GM04503 (cell line): ENCODE measurements around the gene SPEM3.
"Not testable (repeated sequence)": the region's sequence is repeated elsewhere in the genome, so short reads cannot be mapped to it uniquely, and the experiment has no call there.

ENCODE experiments used
- DNase-seq: peaks from one replicate; pipeline ENCODE4 v3.0.0-alpha.2; 2012; ENCODE audit warnings: low read depth

Gene SPEM3

DNA sequence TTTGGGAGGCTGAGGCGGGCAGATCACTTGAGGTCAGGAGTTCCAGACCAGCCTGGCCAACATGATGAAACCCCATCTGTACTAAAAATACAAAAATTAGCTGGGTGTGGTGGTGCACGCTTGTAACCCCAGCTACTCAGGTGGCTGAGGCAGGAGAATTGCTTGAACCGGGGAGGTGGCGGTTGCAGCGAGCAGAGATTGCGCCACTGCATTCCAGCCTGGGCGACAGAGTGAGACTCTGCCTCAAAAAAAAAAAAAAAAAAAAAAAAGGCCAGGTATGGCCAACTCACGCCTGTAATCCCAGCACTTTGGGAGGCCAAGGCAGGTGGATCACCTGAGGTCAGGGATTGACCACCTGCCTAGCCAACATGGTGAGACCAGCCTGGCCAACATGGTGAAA, 46.1 kb downstream of the SPEM3 start:
- not testable (repeated sequence) for DNase-seq

DNA sequence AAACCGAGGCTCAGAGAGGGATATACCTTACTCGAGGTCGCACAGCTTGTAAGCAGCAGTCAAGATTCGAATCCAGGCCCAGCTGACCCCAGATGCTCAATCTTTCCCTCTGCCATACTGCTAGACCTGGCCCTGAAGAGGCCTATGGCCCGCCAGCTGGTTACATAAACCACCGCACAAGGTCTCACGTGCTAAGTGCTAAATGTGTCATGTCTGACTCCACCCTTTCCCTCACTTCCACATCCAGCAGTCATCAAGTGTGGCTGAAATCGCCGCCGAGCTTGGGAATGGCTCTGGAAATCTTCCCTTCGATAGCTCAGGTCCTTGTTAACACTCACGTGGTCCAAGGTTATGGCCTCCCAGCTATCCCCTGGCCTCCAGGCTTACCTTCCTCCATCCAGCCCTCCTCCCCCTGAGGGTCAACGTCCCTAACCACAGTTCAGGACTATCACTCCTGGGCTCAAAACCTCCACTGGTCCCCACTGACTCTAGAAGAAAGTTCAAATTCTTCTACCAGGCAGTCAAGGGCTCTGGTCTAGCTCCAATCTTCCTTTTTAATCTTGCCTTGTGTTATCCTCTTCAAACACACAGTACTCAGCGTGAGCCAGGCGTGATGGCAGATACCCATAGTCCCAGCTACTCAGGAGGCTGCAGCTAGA, 47.2 kb downstream of the SPEM3 start:
- no peak for DNase-seq

GRCh38 chr17:7476494-7476893, 47.8 kb downstream of the SPEM3 start:
- no peak for DNase-seq

- no peak for DNase-seq
These were observed 48.3 kb downstream of the SPEM3 start for GRCh38 chr17:7476951-7477350.

DNA sequence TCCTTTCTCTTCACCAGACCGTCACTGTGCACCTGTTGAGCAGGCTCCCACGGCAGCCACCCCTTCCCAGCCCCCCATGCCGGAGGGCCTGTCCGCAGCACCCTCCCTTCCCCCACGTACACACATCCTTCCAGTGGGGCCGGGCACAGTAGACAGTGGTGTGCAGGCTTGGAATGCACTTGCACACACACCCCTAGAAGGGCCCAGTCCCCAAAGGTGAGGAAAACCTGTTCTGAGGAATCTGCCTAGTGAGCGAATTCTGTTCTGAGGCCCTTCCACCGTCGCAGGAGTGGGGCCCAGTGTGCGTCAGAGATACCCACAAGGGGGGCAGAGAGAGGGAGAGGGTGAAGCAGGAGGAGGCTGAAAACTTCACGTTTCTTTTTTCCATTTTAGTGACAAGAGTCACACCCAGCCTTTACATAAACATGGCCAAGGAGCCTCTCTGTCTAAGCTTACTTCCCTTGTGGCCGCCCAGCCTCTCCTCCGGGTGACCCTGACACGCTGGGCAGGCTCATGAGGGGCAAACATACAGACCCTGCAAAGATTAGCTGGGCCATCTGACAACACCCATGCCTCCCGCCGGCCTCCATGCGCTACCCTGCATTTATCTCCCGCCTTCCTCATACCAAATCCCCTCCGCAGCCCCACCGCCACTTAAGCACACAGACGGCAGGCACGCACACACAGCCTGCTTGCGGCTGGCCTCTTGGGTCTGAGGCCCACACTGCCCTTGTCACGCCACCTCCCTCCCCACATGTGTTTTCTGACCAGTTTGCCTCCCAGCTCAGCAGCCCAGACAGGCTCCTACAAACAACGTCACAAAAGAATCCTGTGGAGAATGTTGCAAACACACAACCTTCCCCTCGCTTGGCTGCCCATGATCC, 49.0 kb downstream of the SPEM3 start:
- peak; percentile 77 for DNase-seq

GRCh38 chr17:7478276-7479212, 49.9 kb downstream of the SPEM3 start:
- DNase-seq: no peak

- no peak for DNase-seq
These were observed 50.8 kb downstream of the SPEM3 start, which contains the start of gene ZBTB4 for GRCh38 chr17:7479213-7480088. TSS of gene ZBTB4 (minus strand) at chr17:7479631. CDS start at chr17:7466801, 12,830 bp downstream.

GRCh38 chr17:7480089-7480384, 51.4 kb downstream of the SPEM3 start:
- no peak for DNase-seq

- DNase-seq: not testable (repeated sequence)
These were observed 52.6 kb downstream of the SPEM3 start, which contains the start of gene SLC35G6 for GRCh38 chr17:7481275-7481674. TSS of gene SLC35G6 (plus strand) at chr17:7481446. CDS start at chr17:7481517, 71 bp downstream.

GRCh38 chr17:7481842-7482741, 53.4 kb downstream of the SPEM3 start:
- not testable (repeated sequence) for DNase-seq
